Measurements from ENCODE around the gene BEND2.

- TF ChIP-seq RARB (CRISPR knock-in tag; IDR thresholded peaks at IDR 0.05) (no peak), ARNTL (CRISPR knock-in tag; IDR thresholded peaks at IDR 0.05; ENCODE audit: borderline replicate concordance, low read depth) (no peak), CSDC2 (CRISPR knock-in tag; IDR thresholded peaks at IDR 0.05) (no peak), PATZ1 (CRISPR knock-in tag; IDR thresholded peaks at IDR 0.05; ENCODE audit: borderline replicate concordance) (no peak), CREB5 (CRISPR knock-in tag; IDR thresholded peaks at IDR 0.05; ENCODE audit: low read depth) (no peak), ESRRG (CRISPR knock-in tag; IDR thresholded peaks at IDR 0.05) (no peak), TOX (CRISPR knock-in tag; IDR thresholded peaks at IDR 0.05; ENCODE audit: borderline replicate concordance) (no peak), BACH2 (CRISPR knock-in tag; IDR thresholded peaks at IDR 0.05; ENCODE audit: borderline replicate concordance) (no peak)
These were observed 73.7 kb downstream of the BEND2 start for GRCh38 chrX:18146954-18147353.
